ENCODE results near the gene BABAM2.

DNA sequence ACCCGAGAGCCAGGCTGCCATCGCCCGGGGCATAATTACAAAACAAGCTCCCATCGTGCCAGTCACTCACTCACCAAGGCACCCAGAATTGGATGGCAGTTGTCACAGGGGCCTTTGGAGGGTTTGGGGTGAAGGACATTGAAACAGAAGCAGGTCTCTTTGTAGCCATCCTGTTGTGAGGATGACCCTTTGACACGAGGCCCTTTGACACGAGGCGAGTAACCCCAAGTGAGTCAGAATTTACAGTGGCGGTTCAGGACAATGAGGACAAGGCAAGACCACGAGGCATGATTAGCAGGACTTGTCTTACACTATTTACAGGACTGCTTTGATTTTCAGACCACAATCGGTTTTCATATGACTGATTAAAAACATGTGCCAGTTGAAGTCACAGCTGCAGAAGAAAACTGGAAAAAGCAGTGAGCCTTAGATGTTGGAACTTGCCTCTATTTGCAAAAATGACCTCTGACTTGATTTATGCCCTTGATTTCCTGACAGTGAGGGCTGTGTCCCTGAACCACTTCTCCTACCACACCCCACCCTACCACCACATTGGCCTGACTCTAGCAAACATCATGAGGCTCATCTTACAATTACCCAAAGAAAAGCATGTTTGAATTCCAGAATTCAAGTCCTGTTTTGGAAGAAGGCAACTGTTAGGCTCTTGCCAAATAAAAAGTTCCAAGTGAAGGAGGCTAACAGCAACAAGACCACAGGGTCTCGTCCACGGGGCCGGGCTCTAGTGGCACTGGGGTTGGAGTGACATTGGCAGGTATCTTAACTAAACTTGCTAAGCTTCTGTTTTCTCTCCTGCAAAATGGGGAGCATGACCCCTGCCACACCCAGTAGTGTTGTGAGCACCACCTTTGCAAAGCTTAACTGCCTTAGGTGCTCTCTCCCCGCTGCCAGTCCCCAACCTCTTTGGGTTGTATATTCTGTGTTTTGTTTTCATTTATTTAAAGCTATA lies 437.7 kb downstream of the BABAM2 start:
- TF ChIP-seq, protein P1, sequence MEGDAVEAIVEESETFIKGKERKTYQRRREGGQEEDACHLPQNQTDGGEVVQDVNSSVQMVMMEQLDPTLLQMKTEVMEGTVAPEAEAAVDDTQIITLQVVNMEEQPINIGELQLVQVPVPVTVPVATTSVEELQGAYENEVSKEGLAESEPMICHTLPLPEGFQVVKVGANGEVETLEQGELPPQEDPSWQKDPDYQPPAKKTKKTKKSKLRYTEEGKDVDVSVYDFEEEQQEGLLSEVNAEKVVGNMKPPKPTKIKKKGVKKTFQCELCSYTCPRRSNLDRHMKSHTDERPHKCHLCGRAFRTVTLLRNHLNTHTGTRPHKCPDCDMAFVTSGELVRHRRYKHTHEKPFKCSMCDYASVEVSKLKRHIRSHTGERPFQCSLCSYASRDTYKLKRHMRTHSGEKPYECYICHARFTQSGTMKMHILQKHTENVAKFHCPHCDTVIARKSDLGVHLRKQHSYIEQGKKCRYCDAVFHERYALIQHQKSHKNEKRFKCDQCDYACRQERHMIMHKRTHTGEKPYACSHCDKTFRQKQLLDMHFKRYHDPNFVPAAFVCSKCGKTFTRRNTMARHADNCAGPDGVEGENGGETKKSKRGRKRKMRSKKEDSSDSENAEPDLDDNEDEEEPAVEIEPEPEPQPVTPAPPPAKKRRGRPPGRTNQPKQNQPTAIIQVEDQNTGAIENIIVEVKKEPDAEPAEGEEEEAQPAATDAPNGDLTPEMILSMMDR (IDR thresholded peaks at IDR 0.05; ENCODE audit: insufficient read depth, low read length, poor library complexity, severe bottlenecking) = no peak
- no peak for TF ChIP-seq EZH2phosphoT487 (conservative IDR thresholded peaks at IDR 0.05; ENCODE audit: low read length)

Measured in SU-DHL-6 (cell line).